Fibroblast of skin of right biceps (primary cell): Measurements from ENCODE around the gene LRMDA.

Source experiments
- DNase-seq: peaks from one replicate; pipeline ENCODE4 v3.0.0-alpha.2; 2013

The LRMDA gene

GRCh38 chr10:76198287-76199035, 767.0 kb downstream of the LRMDA start:
- no peak for DNase-seq

DNA sequence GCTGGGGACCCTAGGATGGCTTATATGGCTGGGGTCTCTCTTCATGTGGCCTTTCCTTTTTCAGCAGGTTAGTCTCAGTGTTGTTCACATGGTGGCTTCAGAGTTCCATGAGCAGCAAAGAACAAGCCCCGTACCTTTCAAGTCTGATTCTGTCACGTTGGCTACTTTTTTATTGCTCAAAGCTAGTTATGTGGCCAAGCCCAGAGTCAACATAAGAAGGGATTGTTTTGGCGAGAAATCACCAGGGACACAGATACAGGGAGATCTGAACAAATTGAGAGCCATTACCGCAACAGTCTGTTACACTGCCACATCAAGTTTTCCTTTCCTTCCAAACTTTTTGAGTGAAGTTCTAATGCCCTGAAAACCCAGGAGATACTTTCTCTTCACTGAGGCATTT, 770.5 kb downstream of the LRMDA start:
- no peak for DNase-seq

DNA sequence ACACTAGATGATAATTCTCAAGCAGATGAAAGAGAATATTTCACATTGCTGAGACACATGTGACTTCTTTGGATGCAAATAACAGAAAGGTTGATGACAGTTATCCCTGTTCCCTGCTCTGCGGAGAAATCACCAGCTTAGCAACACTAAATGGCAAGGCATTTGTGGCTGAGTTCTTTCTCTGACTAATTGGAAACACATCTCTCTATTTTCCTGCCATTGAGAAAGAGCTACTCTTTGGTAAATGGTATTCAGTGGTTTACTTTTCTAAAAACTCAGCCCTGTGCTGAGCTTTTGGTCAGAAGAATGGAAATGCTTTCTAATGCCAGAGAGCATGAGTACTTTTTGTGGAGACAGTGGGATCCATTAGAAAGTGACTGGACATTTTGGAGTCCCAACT, 771.4 kb downstream of the LRMDA start:
- DNase-seq = peak; percentile 94

GRCh38 chr10:76205361-76205760, 773.9 kb downstream of the LRMDA start:
- DNase-seq = peak; percentile 67

DNA sequence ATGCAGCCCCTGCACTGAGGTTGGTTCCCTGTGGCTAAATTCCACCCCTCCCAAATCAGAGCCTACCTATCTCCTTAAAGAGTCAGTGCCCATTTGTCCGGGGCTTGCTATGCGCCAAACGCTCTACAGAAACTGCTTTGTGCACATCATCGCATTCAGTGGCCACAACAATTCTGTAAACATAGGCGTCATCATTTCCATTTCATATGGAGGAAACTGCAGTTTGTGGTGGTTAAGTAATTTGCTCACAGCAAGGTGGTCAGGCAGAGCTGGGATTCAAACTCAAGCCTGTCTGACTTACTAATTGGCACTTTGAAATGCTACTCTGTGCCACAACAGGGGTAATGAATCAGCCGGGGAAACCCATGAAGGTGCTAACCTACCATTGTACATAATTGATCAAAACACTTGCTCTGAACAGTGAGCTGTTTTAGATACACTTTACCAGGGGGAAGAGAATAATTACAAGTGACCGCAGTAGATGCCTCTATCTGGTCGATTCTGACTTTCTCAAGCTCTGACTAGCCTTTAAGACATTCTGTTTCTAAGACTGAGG, 775.5 kb downstream of the LRMDA start:
- DNase-seq = no peak

- peak; percentile 56 for DNase-seq
Measured at GRCh38 chr10:76209135-76209534, 777.7 kb downstream of the LRMDA start.

GRCh38 chr10:76210211-76210610, 778.8 kb downstream of the LRMDA start:
- DNase-seq = peak; percentile 41

DNA sequence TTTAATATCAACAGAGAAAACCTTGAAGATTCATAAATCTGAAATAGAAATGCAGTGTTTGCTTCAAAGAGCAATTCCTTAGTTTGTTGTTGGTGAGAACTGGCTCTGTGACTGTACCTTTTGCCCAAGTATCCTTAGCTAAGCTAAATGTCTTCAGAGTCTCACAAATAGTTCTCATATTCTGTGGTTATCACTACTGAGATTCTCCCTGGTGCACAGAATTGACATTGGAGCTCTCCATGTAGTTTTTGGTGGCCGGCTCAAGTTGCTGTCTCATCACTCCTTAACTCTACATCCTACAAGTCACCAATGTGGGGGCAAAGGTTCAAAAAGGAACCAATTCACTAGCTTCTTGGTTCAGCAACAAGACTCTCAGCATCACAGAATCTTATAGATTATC, 780.3 kb downstream of the LRMDA start:
- DNase-seq = peak; percentile 47

DNA sequence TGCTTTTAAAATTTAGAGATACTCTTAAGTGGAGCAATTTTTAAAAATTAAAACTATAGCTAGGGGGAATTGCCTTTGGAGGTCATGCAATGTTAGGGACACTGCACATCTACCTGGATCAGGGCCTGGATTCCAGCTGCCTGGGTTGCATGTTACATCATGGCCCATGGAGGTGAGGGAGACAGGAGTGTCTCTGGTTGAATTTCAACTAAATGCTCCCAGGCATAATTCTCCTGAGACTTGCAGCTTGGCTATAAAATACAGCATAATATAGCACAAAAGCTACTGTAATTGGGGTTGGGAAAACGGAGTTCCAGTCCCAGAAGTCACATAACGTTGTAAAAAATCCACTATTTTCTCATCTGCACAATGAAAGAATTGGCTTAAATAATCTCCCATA, 782.5 kb downstream of the LRMDA start:
- DNase-seq = no peak

- no peak for DNase-seq
Measured at GRCh38 chr10:76218035-76218434, 786.6 kb downstream of the LRMDA start.

DNA sequence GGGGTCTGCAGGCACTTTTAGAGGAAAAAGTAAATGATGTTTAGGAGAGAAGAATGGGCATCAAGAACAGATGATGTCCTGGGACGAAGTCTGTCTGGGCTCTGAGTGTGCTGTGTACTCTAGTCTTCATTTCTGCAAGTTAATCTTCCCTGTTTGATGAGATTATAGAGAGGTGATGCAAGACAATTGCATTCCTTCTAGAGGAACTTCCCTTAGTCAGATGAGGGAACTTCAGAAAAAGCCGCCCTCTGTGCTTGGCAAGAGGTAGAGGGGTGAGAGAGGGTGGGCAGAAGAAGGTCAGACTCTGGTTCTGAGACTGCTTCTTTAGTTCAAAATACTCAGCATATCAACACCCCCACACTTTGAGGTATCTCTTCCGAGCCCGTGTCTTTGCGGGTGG, 797.9 kb downstream of the LRMDA start:
- no peak for DNase-seq

- DNase-seq = no peak
Measured at GRCh38 chr10:76230921-76231285, 799.5 kb downstream of the LRMDA start.

- DNase-seq = no peak
Measured at GRCh38 chr10:76231286-76231934, 800.0 kb downstream of the LRMDA start.

- no peak for DNase-seq
Measured at GRCh38 chr10:76234499-76235226, 803.2 kb downstream of the LRMDA start.

- DNase-seq = peak; percentile 59
Measured at GRCh38 chr10:76236356-76236755, 804.9 kb downstream of the LRMDA start.

DNA sequence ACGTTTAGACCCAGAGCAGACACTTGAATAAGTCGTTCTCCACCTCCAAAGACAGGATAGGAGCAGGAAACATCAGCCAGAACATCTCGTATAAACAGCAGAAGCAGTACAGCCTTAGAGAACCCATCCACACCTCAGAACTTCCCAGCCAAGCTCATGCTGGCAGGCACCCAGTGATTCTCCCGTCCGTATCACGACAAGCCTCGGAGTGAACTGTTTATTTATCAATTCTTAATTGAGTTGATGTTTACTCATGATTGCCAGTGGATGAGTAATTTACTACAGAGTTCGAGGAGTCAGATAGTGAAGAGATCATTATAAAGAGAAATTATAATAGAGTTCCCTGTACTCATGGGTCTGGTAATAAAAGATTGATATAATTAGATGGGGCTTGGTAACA, 811.5 kb downstream of the LRMDA start:
- no peak for DNase-seq

GRCh38 chr10:76244061-76244686, 812.8 kb downstream of the LRMDA start:
- no peak for DNase-seq

- no peak for DNase-seq
Measured at GRCh38 chr10:76245951-76246495, 814.6 kb downstream of the LRMDA start.

- no peak for DNase-seq
Measured at GRCh38 chr10:76248649-76249200, 817.3 kb downstream of the LRMDA start.

DNA sequence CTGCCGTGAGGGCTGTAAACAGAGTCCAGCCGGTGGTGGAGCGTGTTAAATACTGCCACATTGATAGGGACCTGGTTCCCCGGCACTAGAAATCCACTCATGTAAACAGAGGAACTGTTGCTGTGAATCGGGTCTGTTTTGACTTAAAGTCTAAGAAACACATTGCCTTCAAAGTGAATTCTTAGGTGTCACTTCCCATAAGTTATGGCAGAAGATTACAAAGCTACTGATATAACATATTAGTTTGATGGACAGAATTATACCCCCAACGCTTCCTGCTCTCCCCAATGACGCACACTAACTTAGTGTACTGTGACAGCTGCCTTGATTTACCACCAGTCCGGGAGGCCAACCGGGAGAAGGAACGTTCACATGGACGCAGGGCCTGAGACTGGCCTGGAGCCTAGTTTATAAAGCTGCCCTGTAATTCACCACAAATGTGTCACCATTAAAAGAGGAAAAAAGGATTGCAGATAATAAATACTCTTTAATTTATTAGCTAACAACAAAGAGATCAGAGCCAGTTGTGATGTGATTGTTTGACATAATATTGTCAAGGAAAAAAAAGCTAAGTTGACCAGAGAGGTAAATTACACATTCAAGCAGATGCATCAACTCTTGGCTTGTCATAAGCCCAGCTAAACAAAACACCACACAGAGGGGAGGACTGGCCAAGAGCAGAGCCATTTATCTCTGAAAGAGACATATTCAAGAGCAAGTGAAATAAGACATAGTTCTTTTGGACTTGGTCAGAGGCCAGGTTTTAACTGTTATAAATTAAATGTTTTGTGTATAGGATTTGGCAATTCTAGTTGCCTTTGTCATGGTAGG, 820.6 kb downstream of the LRMDA start:
- peak; percentile 98 for DNase-seq

DNA sequence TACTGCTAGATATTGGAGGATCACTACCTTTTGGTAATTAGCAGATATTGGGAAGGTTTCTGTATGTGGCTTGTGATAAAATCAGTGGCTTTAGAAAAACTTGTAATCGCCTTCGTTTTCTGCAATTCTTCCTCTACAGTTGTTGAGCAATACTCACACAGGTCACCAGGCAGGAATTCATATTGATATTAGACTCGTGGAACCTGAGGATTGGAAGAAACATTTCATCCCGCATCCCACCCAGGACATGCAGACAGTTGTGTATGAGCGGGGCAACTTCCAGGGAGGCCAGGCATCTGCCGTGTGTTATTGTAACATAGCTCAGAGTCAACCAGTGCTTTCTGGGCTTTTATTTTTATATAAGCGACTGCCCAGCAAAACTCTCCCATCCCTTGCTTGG, 821.3 kb downstream of the LRMDA start:
- peak; percentile 44 for DNase-seq

DNA sequence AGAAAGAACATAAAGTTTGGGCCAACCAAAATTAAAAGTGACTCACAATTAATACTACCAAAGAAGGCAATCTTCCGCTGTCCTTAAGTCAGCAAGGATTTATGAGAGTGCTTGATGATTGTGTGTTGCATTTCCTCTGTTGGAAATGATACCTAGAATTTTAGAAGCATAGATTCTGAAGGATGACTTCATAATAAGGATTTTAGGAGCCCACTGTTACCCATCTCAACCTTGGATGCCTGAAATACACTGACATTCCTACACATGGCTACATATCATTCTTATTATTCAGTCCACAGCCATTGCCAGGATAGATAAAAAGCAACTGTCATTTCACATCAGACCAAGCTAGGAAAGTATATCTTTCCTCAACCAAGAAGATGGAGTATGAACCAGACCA, 823.8 kb downstream of the LRMDA start:
- peak; percentile 54 for DNase-seq
